NK-92 (cell line): ENCODE measurements around the gene FAM184A.

ENCODE experiments used
- DNase-seq: peaks from one replicate; lab custom pipeline; 2025; ENCODE audit not compliant: unreplicated experiment; lab: John Stamatoyannopoulos, UW

FAM184A gene

DNA sequence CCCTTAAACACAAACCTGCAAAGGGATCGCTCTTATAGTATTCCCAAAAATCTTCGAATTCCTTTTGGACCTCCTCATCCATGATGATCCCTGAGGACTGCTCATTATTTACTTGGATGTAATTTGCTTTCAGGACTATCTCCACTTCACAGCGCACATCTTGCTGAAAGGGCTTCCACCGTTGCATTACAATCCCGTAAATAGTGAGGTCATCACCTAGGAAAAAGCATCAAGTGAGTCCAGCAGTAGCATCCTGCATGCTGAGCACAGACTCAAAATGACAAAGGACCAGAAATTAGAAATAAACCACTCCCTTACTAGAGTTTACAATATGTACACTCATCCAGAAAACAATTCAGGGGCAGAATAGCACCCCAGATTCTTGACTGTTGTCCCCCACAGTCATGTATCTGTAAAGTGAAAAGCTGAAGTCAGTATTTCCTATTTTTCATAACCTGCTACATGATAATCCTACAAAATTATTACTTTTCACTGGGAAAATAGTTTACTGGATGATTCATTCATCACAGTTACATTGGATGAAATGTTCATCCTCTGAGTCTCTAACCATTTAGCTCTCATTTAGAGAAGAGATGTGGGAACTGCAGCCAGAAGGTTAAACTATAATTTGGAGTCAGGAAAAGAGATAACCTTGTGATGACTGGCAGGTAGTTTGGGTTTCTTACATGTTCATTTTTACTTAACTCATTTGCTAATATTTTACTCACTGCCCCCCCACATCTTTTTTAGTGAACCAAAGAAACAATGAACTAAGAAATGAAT lies 160.7 kb downstream of the FAM184A start:
- no peak for DNase-seq

DNA sequence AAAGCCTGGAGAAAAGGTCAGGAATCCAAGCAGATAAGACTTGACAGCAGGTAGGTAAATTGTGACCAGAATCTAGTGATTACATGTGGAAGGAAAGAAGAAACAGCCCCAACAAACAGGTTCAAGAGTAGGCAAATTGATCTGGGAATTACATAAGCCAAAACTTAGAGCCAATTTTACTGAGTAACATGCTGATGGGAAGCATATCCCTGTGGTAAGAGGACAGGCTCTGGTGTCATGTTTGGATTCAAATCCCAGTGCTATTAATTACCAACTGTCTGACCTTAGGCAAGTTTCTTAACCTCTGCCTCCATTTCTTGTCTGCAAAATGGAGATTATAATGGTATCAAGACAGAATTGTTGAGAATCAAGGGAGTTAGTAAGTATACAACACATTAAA lies 163.9 kb downstream of the FAM184A start:
- no peak for DNase-seq

DNA sequence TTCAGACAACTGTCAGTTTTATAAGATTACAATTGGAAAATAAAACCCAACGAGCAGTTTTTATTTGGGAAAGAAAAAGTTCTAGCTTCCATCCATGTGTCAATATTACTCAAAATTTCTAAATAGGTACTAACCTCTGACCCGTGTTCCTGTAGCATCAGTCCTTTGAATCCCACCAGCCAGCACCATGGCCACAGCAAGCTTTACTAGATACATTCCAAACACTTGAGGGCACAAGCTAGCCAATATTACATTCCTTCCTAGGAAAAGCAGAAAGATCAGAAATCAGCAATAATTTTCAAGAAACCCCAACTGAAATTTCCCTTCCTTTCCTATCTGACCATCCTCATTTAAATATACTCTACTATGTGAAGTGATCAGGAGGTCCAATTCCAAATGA lies 165.3 kb downstream of the FAM184A start:
- DNase-seq: no peak

DNA sequence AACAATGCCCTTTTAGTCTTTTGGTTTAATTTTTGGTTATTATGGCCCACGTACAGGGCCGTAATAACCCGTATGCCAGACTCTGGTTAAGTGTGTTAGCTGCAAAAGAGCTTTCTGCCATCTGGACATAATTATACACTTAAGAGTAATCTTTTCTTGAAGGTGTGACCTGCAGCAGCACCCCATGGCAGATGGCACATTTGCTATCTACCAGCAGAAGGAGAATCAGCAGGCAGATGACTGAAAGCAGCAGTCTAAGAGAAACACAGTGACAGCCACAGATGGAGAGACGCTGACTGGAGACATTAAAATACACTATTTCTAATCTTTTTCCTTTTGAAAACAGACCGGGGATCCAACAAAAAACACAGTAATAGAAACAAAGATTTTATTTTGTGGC lies 165.8 kb downstream of the FAM184A start:
- DNase-seq: no peak
